Endothelial cell of umbilical vein (primary cell): ENCODE results near the gene IMPACT. TPM values are rescaled to one million over a fixed set of nuclear protein-coding genes. Genes with fewer than 3 reads are reported as not detected.

Source experiments
- BruUV-seq: library from RNA; stranded (reverse); fragments of 400-500 nt; replicated peaks from 2 replicates; lab custom pipeline; 2021; lab: Mats Ljungman, UMichigan
- CTCF ChIA-PET: fragments of 300-600, 350-600 bp; sonication (Branson Sonifier 250); formaldehyde crosslinking; loops from one replicate; lab custom pipeline; 2021; ENCODE audit warnings: antibody characterized with exemption, inconsistent platforms; lab: Charles Lee
- POLR2A ChIA-PET: fragments of 300-600, 350-600 bp; sonication (Branson Sonifier 250); formaldehyde crosslinking; loops from one replicate; lab custom pipeline; 2021; ENCODE audit warnings: antibody characterized with exemption, inconsistent platforms; lab: Charles Lee
- DNase-seq: peaks from one replicate; pipeline ENCODE4 v3.0.0-alpha.2; 2011; ENCODE audit warnings: low read depth, low spot score
- FAIRE-seq: peaks from 2 replicates; lab custom pipeline; 2011; peaks lifted over from hg19 to GRCh38; lab: Jason Lieb, UNC
- H2AFZ ChIP-seq: 2 replicates; pipeline ENCODE4 v1.6.0; 2012; ENCODE audit warnings: low read depth, low read length, control low read depth, inconsistent platforms
- H3K27ac ChIP-seq: 2 replicates; pipeline ENCODE4 v1.5.1; 2011; ENCODE audit warnings: low read depth, mild to moderate bottlenecking, control low read depth, low read length, moderate library complexity; ENCODE audit not compliant: insufficient read depth
- H3K27me3 ChIP-seq, 2 experiments: 2 replicates each; pipeline versions ENCODE4 v1.6.0 to v1.6.1; 2011; ENCODE audit warnings: low read length in 2 of 2, mixed read lengths in 1 of 2; ENCODE audit not compliant: control insufficient read depth in 2 of 2, insufficient read depth in 2 of 2
- H3K36me3 ChIP-seq, 2 experiments: 2 replicates in 1 of 2; 3 replicates in 1 of 2; pipeline ENCODE4 v1.5.1; 2011; ENCODE audit warnings: low read length in 2 of 2, mild to moderate bottlenecking in 1 of 2, moderate library complexity in 1 of 2; ENCODE audit not compliant: control insufficient read depth in 2 of 2, insufficient read depth in 2 of 2; ENCODE audit errors: extremely low read depth in 1 of 2
- H3K4me1 ChIP-seq: 3 replicates; pipeline ENCODE4 v1.5.1; 2011; ENCODE audit warnings: mild to moderate bottlenecking, low read length; ENCODE audit not compliant: control insufficient read depth, insufficient read depth; ENCODE audit errors: extremely low read depth
- H3K4me2 ChIP-seq: 2 replicates; pipeline ENCODE4 v1.6.1; 2011; ENCODE audit warnings: low read length, control low read depth, mixed read lengths; ENCODE audit not compliant: insufficient read depth
- H3K4me3 ChIP-seq, 3 experiments: fragments of 200-600 bp in 1 of 3; sonication (generic), shearing (Covaris generic) in 1 of 3; replicated peaks in 1 of 3; 2 replicates each; pipeline ENCODE4 v1.5.1; 2011 to 2016; ENCODE audit warnings: control low read depth in 3 of 3, low read length in 3 of 3, mild to moderate bottlenecking in 2 of 3, inconsistent platforms in 1 of 3, low read depth in 1 of 3, moderate library complexity in 1 of 3; ENCODE audit not compliant: insufficient read depth in 1 of 3
- H3K79me2 ChIP-seq: 2 replicates; pipeline ENCODE4 v1.6.0; 2012; ENCODE audit warnings: low read length, inconsistent platforms; ENCODE audit not compliant: control insufficient read depth, insufficient read depth
- H3K9ac ChIP-seq: replicated peaks from 2 replicates; pipeline ENCODE3; 2011; ENCODE audit warnings: low read length, control low read depth; ENCODE audit not compliant: insufficient read depth; ENCODE audit errors: extremely low read depth
- H3K9me1 ChIP-seq: replicated peaks from 3 replicates; pipeline ENCODE4 v1.6.0; 2011; ENCODE audit warnings: mild to moderate bottlenecking, low read length; ENCODE audit not compliant: control insufficient read depth, insufficient read depth; ENCODE audit errors: extremely low read depth
- H3K9me3 ChIP-seq: replicated peaks from 2 replicates; pipeline ENCODE4 v1.5.1; 2012; ENCODE audit warnings: low read length, inconsistent platforms; ENCODE audit not compliant: control insufficient read depth, insufficient read depth
- H4K20me1 ChIP-seq: replicated peaks from 2 replicates; pipeline ENCODE3; 2011; ENCODE audit warnings: mild to moderate bottlenecking, low read length; ENCODE audit not compliant: control insufficient read depth, insufficient read depth; ENCODE audit errors: extremely low read depth
- CTCF ChIP-seq, 2 donors: IDR thresholded peaks; 1 replicate in 1 of 2; 2 replicates in 1 of 2; pipeline ENCODE4 v1.5.1; 2011; ENCODE audit warnings: low read length in 2 of 2, mild to moderate bottlenecking in 2 of 2, moderate library complexity in 2 of 2, control low read depth in 1 of 2, inconsistent platforms in 1 of 2, low read depth in 1 of 2; ENCODE audit not compliant: insufficient read depth in 1 of 2; ENCODE audit errors: extremely low read depth in 1 of 2
- EZH2 ChIP-seq: IDR thresholded peaks from 2 replicates; pipeline ENCODE4 v1.6.1; 2012; ENCODE audit warnings: borderline replicate concordance, low read depth, mild to moderate bottlenecking, moderate library complexity, low read length, inconsistent platforms; ENCODE audit not compliant: severe bottlenecking
- FOS ChIP-seq: IDR thresholded peaks from 2 replicates; pipeline ENCODE4 v1.6.1; 2011; ENCODE audit warnings: mild to moderate bottlenecking, low read length, moderate library complexity, borderline replicate concordance; ENCODE audit not compliant: insufficient read depth
- GATA2 ChIP-seq: IDR thresholded peaks from 2 replicates; pipeline ENCODE4 v1.7.0; 2011; ENCODE audit warnings: low read depth, mild to moderate bottlenecking, moderate library complexity, mixed read lengths, low read length; ENCODE audit not compliant: insufficient read length, insufficient read depth
- JUN ChIP-seq: IDR thresholded peaks from 2 replicates; pipeline ENCODE4 v1.6.1; 2011; ENCODE audit warnings: borderline replicate concordance, low read depth; ENCODE audit not compliant: insufficient read length, insufficient read depth
- MAX ChIP-seq: IDR thresholded peaks from 2 replicates; pipeline ENCODE4 v1.6.1; 2011; ENCODE audit not compliant: insufficient read depth, insufficient read length
- POLR2A ChIP-seq: IDR thresholded peaks from 2 replicates; pipeline ENCODE4 v1.6.1; 2012; ENCODE audit warnings: low read depth, mild to moderate bottlenecking, control low read depth, low read length
- POLR2AphosphoS5 ChIP-seq: IDR thresholded peaks from 2 replicates; pipeline ENCODE4 v1.6.1; 2012; ENCODE audit warnings: low read depth, mild to moderate bottlenecking, control low read depth, low read length, moderate library complexity; ENCODE audit not compliant: insufficient read depth
- dilution Hi-C: fragments of 300-500 bp; cut with MboI; formaldehyde crosslinking; loops from one replicate; pipeline ENCODE4 v1.15.0; 2019; ENCODE audit warnings: low sequenced_read_pairs; ENCODE audit not compliant: extremely low pct_ligation_motif_present
- intact Hi-C: fragments of 100-400 bp; cut with micrococcal nuclease; formaldehyde crosslinking; loops from one replicate; pipeline ENCODE4 v1.10.0; 2022
- polyA plus RNA-seq, 4 experiments: library from polyadenylated mRNA; depleted of rRNA in 3 of 4; stranded (reverse) in 3 of 4; unstranded in 1 of 4; fragments of >200 nt; gene quantifications; 2 replicates each; pipeline versions ENCODE4 v1.2.1 to v1.2.3, GENCODE V29; 2011 to 2012; ENCODE audit warnings: missing spikeins in 1 of 4
- total RNA-seq: library from RNA; stranded (reverse); gene quantifications from 2 replicates; pipeline ENCODE4 v1.2.3, GENCODE V29; 2021

Gene IMPACT
- total and polyA plus RNA-seq, 2 donors (not counting 3 experiments of a cell fraction or from before 2014, with no cell fraction given) = 15.4 to 28.6 TPM

GRCh38 chr18:24404591-24404990, 21.9 kb upstream of the IMPACT start:
- dilution Hi-C loops = no loop called here

More at GRCh38 chr18:24404591-24404990, 21.9 kb upstream of the IMPACT start:
- H2AFZ ChIP-seq = no peak overlapping the region
- H3K27ac ChIP-seq = no peak overlapping the region
- POLR2A ChIA-PET = interaction anchor here (0.7 kb wide), 1 partner anchor 9 kb away, joined by 5 read pairs; no protein-coding TSS in a partner anchor
- DNase-seq = no peak
- BruUV-seq = no TSS peak
- FAIRE-seq = no peak
- TF ChIP-seq POLR2AphosphoS5 (no peak), MAX (no peak), CTCF (IDR thresholded peaks at IDR 0.05; ENCODE audit: extremely low read depth in 1 of 2, insufficient read depth in 1 of 2, low read depth in 1 of 2, low read length in 2 of 2) (no peak), GATA2 (no peak), POLR2A (no peak), JUN (no peak), FOS (no peak), EZH2 (no peak)
- no peaks in the 10 kb centered on the region for H3K9me3 ChIP-seq
- H3K9me1 ChIP-seq = no peaks in the 10 kb centered on the region
- intact Hi-C loops = no loop called here
- H3K79me2 ChIP-seq = no peaks in the 10 kb centered on the region
- H3K4me3 ChIP-seq = no peak overlapping the region
- H3K36me3 ChIP-seq = no peaks in the 10 kb centered on the region
- H4K20me1 ChIP-seq = no peaks in the 10 kb centered on the region
- H3K9ac ChIP-seq = no peak overlapping the region
- H3K4me1 ChIP-seq = peaks cover 2% of the 10 kb centered on the region
- peaks cover 10 to 16% of the 10 kb centered on the region in 2 experiments for H3K27me3 ChIP-seq
- H3K4me2 ChIP-seq = no peak overlapping the region
- CTCF ChIA-PET = interaction anchor here (0.9 to 1.1 kb wide), 2 partner anchors 45 to 228 kb away, joined by 3 read pairs; no protein-coding TSS in a partner anchor
